GM18508 (cell line): ENCODE results near the gene SVOPL.
A peak's percentile ranks its signal among the peaks of the same experiment; 100 is the strongest.
"Not testable (repeated sequence)": the region's sequence is repeated elsewhere in the genome, so short reads cannot be mapped to it uniquely, and the experiment has no call there.

Source experiments
- ATAC-seq: cut with Tn5 transposase; IDR thresholded peaks from one replicate; pipeline ENCODE4 v1.9.1; 2021; ENCODE audit warnings: moderate number of reproducible peaks; ENCODE audit not compliant: insufficient read depth, unreplicated experiment

Gene SVOPL

DNA sequence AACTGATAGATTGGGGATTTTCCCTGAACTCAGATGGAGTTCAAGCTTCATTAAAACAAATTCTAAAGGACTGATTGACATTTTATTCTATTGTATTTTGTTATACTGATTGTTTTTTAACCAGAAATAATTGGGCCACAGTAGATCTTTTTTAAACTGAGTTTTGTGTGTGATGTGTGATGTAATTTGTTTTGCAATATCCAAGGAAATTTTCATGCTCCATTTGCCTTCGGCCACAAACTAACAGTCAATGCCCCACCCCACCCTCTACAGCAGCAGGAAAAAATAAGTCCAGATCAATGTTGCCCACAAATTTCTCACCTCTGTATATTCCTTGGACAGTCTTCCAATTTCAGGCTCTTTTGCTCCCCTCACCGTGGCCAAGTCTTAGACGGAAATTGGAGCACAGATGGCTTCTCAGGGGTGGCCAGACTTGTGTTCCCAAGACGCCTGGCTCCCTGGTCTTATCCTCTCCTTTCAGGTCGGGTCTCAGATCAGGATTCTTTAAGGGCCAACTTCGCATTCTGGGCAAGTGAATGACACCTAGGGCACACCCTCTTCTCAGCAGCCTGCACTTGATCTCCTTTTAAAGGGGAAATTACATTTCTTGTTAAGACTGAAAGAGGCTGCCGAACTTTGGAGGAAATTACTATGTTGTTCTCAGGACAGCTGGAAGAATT, at the start of gene SVOPL:
Gene SVOPL (minus strand): TSS at position 506 of the 680 bp plus-strand sequence. CDS start 22,317 bp downstream, outside the sequence.
- ATAC-seq: no peak

DNA sequence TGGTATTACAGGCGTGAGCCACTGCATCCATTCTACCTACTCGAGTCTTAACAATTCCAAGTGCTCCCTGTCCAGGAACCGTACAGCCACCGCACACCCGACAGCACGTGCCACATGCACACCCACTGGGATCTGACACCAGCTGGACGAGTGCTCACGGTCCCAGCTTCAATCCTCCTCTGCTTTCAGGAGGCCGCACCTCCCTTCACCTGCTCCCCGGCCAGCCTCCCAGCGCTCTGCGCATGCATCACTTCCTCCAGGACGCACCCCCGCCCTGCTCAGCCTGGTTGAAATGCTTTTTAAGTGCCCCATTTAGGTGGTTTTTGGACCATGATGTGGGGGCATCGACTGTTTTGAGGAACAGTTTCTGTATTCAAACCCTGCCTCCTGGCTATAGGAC, 49.3 kb upstream of the SVOPL start:
- ATAC-seq: no peak

- no peak for ATAC-seq
Measured at GRCh38 chr7:138749960-138750359, 48.8 kb upstream of the SVOPL start.

- ATAC-seq: no peak
Measured at GRCh38 chr7:138748666-138749065, 47.5 kb upstream of the SVOPL start.

DNA sequence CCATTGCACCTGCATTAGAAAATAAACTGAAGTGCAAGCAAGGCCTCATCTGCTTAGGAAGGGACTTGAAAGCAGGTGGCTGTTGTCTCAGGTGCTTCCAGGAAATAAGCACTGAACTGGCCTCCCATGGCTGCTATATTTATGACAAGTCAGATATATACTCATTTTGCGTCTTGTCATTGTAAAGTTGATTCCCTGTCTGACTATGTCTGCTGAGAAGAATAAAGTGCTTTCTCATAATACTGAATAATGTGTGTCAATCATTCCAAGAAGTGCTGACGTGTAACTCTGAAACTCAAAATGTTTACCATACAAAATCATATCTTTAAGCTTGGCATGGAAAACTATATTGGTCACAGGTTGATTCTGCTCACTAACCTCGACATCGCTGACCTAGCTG, 44.9 kb upstream of the SVOPL start:
- ATAC-seq: no peak

GRCh38 chr7:138745189-138745588, 44.0 kb upstream of the SVOPL start:
- ATAC-seq: no peak

DNA sequence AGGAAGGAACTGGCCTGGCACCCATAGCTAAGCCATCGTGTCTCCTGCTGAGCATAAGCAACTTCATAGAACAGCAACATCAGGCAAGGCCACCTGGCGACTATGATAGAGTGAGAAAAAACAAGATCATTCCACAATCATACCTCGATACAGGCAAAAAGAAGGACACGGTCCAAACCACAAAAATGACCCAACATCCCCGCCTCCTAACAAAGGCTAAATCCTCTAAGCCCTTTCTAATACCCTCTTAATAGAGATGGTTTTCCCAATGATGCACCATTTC, 40.2 kb upstream of the SVOPL start:
- no peak for ATAC-seq

DNA sequence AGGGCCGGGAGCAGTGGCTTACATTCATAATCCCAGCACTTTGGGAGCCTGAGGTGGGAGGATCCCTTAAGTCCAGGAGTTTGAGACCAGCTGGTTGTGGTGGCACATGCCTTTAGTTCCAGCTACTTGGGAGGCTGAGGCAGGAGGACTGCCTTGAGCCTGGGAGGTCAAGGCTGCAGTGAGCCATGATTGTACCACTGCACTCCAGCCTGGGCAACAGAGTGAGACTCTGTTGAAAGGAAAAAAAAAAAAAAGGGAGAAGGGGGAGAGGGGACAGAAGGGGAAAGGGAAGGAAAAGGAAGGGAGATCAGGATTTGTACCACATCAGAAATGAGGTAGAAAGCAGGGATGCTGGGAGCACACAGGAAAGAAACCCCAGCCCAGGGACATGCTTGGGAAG, 38.7 kb upstream of the SVOPL start:
- no peak for ATAC-seq

GRCh38 chr7:138738551-138739335, 37.6 kb upstream of the SVOPL start:
- peak; percentile 88 for ATAC-seq

DNA sequence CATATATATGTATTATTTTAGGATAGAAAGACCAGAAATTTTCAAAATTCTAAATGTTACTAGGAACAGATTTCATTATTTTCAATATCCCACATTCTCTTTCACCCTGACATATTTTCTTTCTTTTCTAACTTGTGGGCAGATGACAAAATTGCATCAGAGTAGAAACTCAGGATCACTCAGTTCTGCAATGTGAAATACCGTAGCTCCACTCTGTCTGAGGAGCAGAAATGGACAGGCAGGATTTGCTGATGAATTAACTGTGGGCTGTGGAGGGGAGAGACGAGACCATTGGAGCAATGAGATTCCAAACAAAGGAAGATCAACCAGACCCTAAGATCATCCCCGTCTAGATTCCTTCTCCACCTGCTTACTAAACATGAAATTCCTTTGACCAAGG, 37.0 kb upstream of the SVOPL start:
- no peak for ATAC-seq

- no peak for ATAC-seq
Measured at GRCh38 chr7:138735399-138735798, 34.2 kb upstream of the SVOPL start.

GRCh38 chr7:138731733-138732132, 30.6 kb upstream of the SVOPL start:
- ATAC-seq: not testable (repeated sequence)

GRCh38 chr7:138729444-138729843, 28.3 kb upstream of the SVOPL start:
- ATAC-seq: no peak

DNA sequence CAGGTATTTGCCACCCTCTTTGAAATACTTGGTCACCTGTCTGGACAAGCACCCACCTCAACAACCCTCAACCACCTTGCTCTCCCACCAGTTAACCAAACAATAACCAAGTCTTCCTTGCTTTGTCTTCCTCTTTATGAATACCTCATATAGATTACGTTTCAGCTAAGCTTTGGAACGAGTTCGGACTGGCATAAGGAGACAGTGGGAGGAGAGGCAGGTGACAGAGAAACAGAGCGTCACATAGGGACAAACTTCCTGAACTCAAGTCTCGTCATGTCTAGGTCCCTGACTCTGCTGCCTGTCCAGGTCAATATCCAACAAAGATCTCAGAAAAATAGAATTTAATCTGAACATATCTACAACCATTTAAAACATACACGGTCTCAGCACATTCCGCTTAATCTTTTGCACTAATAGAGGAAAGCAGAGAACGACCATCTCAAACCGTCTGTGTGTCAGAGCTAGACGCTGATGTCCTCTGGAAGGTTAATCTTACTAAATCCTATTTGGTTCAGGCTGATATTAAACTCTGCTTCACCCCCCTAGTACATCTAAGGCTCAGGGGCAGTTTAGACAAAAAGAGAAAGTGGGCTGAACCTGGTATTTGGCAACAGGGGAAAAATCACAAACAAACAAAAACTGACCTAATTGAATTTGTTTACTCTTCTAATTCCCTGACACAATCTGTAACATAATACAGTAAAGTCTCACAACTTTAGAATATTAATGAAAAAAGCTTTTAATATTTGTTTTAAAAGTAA, 26.4 kb upstream of the SVOPL start:
- no peak for ATAC-seq

DNA sequence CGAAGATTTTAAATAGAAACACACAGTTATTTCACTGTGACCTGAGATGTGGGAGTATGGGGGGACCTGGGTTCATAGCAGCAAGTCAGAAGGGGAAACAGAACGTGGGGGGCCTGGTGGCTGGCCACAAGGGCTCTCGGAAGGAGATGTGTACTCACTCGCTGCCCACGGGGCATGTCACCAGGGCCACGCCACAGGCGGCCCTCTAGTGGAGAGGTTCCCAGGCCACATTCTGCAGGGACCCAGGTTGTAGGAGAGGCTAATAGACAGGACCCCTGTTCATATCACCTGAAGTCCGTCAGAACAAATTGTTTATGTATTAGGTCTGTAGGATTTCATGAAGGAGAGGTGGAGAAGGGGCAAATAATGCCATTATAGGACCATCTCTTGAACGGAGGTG, 25.1 kb upstream of the SVOPL start:
- ATAC-seq: no peak

DNA sequence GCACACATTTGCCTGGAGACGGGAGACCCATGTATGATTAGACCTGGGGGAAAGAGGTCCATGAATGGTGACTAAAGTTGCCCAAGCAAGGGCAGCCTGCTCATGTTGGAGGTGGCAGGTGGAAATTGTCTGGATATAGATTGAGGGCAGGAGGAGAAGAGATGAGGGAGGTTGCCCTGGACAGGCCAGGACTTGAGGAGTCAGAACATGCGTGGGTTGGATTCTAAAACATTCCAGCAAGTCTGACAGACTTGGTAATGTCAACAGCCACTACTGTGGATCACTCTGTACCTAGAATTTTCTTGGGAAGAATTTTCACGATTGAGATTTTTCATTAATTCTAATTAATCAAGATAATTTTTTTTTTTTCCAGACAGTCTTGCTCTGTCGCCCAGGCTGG, 19.1 kb upstream of the SVOPL start:
- no peak for ATAC-seq

GRCh38 chr7:138716889-138717288, 15.7 kb upstream of the SVOPL start:
- ATAC-seq: no peak

DNA sequence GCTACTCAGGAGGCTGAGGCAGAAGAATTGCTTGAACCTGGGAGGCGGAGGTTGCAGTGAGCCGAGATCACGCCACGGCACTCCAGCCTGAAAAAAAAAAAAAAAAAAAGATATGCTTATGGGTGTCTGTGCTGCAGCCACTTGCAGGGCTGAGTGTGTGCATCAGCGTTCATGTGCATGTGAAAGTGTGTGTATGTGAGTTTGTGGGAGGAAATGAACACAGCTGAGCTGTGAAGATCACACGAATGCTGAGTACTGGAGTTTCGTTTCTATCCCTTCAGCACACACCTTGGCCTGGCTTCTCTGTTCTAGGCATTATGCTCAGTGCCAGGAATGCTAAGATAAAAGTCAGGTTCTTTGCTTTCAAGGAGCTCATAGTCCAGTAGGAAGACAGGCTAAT, 12.0 kb upstream of the SVOPL start:
- no peak for ATAC-seq

- no peak for ATAC-seq
Measured at GRCh38 chr7:138712652-138713051, 11.5 kb upstream of the SVOPL start.

DNA sequence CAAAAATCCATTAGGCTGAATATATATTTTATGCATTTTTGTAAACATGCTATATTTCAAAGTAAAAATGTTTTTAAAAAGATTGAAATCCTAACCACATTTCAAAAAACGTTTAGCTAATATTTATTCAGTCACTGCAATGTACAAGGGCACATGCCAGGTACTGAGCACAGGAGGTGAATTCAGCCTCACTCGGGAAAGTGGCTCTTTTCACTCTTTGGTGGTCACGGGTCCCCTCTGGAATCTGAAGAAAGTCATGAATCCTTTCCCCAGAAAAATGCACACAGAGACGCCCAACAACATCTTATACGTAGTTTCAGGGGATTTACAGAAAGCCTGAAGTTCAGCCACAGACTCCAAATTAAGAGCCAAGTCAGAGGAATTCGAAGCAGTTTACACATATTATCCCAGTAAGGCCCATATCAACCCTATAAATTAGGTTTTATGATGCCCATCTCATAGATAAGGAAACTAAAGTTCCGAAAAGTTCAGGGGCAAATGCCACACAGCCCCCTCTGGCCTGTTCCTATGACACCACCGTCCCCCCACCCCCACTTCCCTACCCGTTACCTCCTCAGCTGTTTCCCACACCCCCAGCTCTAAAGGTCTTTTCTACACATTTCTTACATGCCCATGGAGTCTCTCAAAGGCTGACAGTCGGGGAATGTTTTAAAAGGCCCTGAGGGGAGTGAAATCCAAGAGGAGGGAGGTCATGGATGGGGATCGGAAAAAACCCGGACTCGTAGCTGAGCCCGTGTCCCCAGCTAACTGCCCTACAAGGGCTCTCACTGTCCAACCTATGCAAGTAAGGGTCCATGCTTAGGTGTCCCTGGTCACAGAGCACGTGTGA, 9.6 kb upstream of the SVOPL start:
- ATAC-seq: no peak

DNA sequence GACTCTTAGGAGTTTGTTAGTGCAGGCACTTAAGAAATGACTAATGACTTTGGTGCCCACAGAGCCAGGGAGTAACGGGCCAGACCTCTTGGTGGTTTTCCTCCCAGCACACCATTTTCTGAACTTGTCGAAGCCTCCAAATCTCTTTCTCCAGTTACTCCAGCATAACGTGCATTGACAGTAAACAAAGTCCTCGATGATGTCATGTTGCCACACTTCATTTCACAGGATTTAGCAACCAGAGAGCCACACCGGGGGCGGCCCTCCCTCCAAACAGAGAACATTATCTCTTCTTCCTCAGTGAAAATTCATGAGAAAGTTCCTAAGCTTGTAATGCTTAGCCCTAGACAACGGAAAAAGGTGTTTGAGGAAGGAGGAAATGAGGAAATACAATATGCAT, 4.0 kb upstream of the SVOPL start:
- ATAC-seq: no peak
